ENCODE data around the gene OR9A4.

DNA sequence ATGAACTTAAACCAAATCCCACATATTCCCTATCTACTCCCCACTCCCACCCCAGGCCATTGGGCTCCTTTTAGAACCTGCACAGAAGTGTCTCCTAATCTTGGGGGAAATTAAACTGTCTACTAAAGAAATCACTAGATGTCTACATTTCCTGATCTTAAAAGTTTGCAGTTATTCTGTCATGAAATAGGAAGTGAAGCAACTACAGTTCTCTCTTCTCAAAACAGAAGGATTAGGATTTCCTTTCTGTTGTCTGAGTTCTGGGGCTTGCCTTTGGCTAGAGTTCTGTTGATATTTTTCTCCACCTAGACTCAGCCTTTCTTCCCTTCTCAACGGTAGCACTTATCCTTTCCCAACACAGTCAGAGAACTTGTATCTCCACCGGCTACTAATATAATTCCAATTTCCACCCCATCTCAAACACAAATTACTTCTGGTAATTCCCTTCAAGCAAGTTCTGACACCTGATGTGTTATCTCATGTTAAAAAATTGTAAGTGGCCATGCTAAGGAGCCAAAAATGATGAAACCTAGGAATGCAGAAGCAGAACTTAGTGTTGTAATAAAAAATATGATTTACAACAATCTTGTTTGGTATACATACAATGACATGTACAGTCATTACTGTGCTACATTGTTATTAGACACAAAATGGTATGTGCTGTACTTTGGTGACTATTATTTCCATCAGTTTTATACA is 12.1 kb downstream of the OR9A4 start:
- TF ChIP-seq, protein P1, sequence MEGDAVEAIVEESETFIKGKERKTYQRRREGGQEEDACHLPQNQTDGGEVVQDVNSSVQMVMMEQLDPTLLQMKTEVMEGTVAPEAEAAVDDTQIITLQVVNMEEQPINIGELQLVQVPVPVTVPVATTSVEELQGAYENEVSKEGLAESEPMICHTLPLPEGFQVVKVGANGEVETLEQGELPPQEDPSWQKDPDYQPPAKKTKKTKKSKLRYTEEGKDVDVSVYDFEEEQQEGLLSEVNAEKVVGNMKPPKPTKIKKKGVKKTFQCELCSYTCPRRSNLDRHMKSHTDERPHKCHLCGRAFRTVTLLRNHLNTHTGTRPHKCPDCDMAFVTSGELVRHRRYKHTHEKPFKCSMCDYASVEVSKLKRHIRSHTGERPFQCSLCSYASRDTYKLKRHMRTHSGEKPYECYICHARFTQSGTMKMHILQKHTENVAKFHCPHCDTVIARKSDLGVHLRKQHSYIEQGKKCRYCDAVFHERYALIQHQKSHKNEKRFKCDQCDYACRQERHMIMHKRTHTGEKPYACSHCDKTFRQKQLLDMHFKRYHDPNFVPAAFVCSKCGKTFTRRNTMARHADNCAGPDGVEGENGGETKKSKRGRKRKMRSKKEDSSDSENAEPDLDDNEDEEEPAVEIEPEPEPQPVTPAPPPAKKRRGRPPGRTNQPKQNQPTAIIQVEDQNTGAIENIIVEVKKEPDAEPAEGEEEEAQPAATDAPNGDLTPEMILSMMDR (IDR thresholded peaks at IDR 0.05; ENCODE audit: low read depth, low read length), result no peak
- TF ChIP-seq POLR2A (IDR thresholded peaks at IDR 0.05; ENCODE audit: extremely low read depth, insufficient read length) (no peak), MYC (IDR thresholded peaks at IDR 0.05; ENCODE audit: low read depth, low read length) (no peak), MAX (IDR thresholded peaks at IDR 0.05; ENCODE audit: low read depth, low read length) (no peak)

Data from NB4 (cell line).